Measurements from ENCODE around the gene SEMA6B. TPM values are rescaled to one million over a fixed set of nuclear protein-coding genes. Genes with fewer than 3 reads are reported as not detected.

SEMA6B gene
- total and polyA plus RNA-seq, 2 of the 4 experiments (the other 2 are of a cell fraction) = 0.18 to 0.72 TPM

- ATAC-seq (ENCODE audit: low read depth) (no peak), DNase-seq (no peak)
- 51% methylated on average over 8 of the region's 16 CpGs; no CpG with 5 or more reads in 1 of the 2 experiments for whole genome bisulfite sequencing, 2 experiments (ENCODE audit: extremely low coverage in 2 of 2, insufficient read length in 1 of 2)
- Histone ChIP-seq H2AFZ (replicated peaks; ENCODE audit: low read length, poor library complexity) (peak overlapping the region; percentile 49), H4K5ac (ENCODE audit: low read depth, low read length) (no peak overlapping the region), H4K20me1 (ENCODE audit: insufficient read depth, low read length) (no peaks in the 10 kb centered on the region; the same call in 1 of the 2 replicates), H4K91ac (ENCODE audit: insufficient read depth, low read depth, low read length) (no peak overlapping the region), H2BK5ac (ENCODE audit: low read depth, low read length, poor library complexity, severe bottlenecking) (no peak overlapping the region), H3K56ac (ENCODE audit: extremely low read depth, insufficient read depth, low read length) (no peak overlapping the region), H3K9me3 (ENCODE audit: control insufficient read depth, insufficient read depth, low read length) (no peaks in the 10 kb centered on the region), H3K18ac (ENCODE audit: low read depth, low read length) (no peak overlapping the region), H2AK5ac (ENCODE audit: low read depth, low read length) (no peak overlapping the region), H4K8ac (ENCODE audit: low read depth in 2 of 2, low read length in 2 of 2) (no peak overlapping the region), H2BK20ac (ENCODE audit: low read depth, low read length) (no peak overlapping the region), H2BK15ac (ENCODE audit: low read depth, low read length) (no peak overlapping the region), H3K27me3 (ENCODE audit: control insufficient read depth, insufficient read depth, low read length) (peaks cover 64% of the 10 kb centered on the region), H3K4me3 (ENCODE audit: insufficient read depth, low read depth, low read length) (no peak overlapping the region), H3K27ac (ENCODE audit: insufficient read depth, low read length) (no peak overlapping the region), H3K36me3 (ENCODE audit: control insufficient read depth, insufficient read depth, low read length) (no peaks in the 10 kb centered on the region), H3K4ac (ENCODE audit: low read depth, low read length) (no peak overlapping the region), H3K9ac (ENCODE audit: low read depth, low read length) (no peak overlapping the region), H3K79me1 (ENCODE audit: low read depth in 1 of 2, low read length in 2 of 2) (no peaks in the 10 kb centered on the region), H3K9me1 (ENCODE audit: insufficient read depth, low read length) (no peaks in the 10 kb centered on the region), H3K23ac (ENCODE audit: low read depth, low read length) (no peak overlapping the region), H2AK9ac (replicated peaks; ENCODE audit: low read depth, low read length, poor library complexity) (no peak overlapping the region), H2BK120ac (ENCODE audit: low read depth, low read length) (no peak overlapping the region), H3K4me2 (ENCODE audit: low read depth, low read length) (no peak overlapping the region), H3K14ac (replicated peaks; ENCODE audit: low read depth, low read length) (no peak overlapping the region), H3K4me1 (ENCODE audit: control insufficient read depth, insufficient read depth, low read length) (peaks cover 3% of the 10 kb centered on the region; the same call in 1 of the 2 replicates)
- intact Hi-C loops (cut with micrococcal nuclease) = no loop called here
- ChIA-PET POLR2A (ENCODE audit: unreplicated experiment) (no interaction called here), CTCF (no interaction called here)
- TF ChIP-seq USF2 (IDR thresholded peaks at IDR 0.05; ENCODE audit: low read depth, low read length) (no peak), SMC3 (IDR thresholded peaks at IDR 0.05; ENCODE audit: low read depth, low read length) (no peak), CTCF (conservative IDR thresholded peaks at IDR 0.05; ENCODE audit: low read depth, low read length) (no peak), RAD21 (IDR thresholded peaks at IDR 0.05; ENCODE audit: low read length) (no peak), MAFK (IDR thresholded peaks at IDR 0.05; ENCODE audit: low read depth, low read length) (no peak), MXI1 (IDR thresholded peaks at IDR 0.05; ENCODE audit: borderline replicate concordance, low read depth, low read length) (no peak), POLR2A (IDR thresholded peaks at IDR 0.05; ENCODE audit: low read depth, low read length) (no peak), RFX5 (IDR thresholded peaks at IDR 0.05; ENCODE audit: low read depth, low read length) (no peak), NFE2L2 (IDR thresholded peaks at IDR 0.05; ENCODE audit: low read depth, low read length) (no peak), ELK1 (IDR thresholded peaks at IDR 0.05; ENCODE audit: borderline replicate concordance, low read depth, low read length) (no peak), MAZ (IDR thresholded peaks at IDR 0.05; ENCODE audit: borderline replicate concordance, low read depth, low read length) (no peak), CEBPB (IDR thresholded peaks at IDR 0.05; ENCODE audit: low read depth, low read length) (no peak), CHD1 (IDR thresholded peaks at IDR 0.05; ENCODE audit: low read depth, low read length) (no peak), RCOR1 (IDR thresholded peaks at IDR 0.05; ENCODE audit: insufficient replicate concordance, low read length) (no peak)
- dilution Hi-C loops (cut with HindIII; ENCODE audit: low sequenced_read_pairs, unreplicated experiment) = no loop called here
- BruUV-seq (replicated peaks) = no TSS peak
- in situ Hi-C loops (cut with MboI; ENCODE audit: low sequenced_read_pairs) = no loop called here
Observed at GRCh38 chr19:4582980-4583842, 23.7 kb upstream of the SEMA6B start.
